ENCODE data around the gene SS18L1. TPM values are rescaled to one million over a fixed set of nuclear protein-coding genes. Genes with fewer than 3 reads are reported as not detected.

The SS18L1 gene
- total and polyA plus RNA-seq, 2 donors (not counting 1 experiment from before 2014, with no cell fraction given), result 4.7 to 7.4 TPM

- TF ChIP-seq, protein P1, sequence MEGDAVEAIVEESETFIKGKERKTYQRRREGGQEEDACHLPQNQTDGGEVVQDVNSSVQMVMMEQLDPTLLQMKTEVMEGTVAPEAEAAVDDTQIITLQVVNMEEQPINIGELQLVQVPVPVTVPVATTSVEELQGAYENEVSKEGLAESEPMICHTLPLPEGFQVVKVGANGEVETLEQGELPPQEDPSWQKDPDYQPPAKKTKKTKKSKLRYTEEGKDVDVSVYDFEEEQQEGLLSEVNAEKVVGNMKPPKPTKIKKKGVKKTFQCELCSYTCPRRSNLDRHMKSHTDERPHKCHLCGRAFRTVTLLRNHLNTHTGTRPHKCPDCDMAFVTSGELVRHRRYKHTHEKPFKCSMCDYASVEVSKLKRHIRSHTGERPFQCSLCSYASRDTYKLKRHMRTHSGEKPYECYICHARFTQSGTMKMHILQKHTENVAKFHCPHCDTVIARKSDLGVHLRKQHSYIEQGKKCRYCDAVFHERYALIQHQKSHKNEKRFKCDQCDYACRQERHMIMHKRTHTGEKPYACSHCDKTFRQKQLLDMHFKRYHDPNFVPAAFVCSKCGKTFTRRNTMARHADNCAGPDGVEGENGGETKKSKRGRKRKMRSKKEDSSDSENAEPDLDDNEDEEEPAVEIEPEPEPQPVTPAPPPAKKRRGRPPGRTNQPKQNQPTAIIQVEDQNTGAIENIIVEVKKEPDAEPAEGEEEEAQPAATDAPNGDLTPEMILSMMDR (conservative IDR thresholded peaks at IDR 0.05 in 1 of 2, IDR thresholded peaks at IDR 0.05 in 1 of 2; ENCODE audit: low read depth in 1 of 2, low read length in 2 of 2), result peak in 1 of 2 donors; percentile 4
- TF ChIP-seq EZH2 (IDR thresholded peaks at IDR 0.05; ENCODE audit: low read length, missing control alignments), result no peak
- Histone ChIP-seq H3K4me2 (ENCODE audit: extremely low read depth, insufficient read depth, low read length) (no peak overlapping the region), H2AFZ (ENCODE audit: low read length) (no peak overlapping the region), H3K27ac (ENCODE audit: insufficient read depth, low read length) (no peak overlapping the region), H3K4me1 (ENCODE audit: control insufficient read depth, extremely low read depth, insufficient read depth, low read length) (peaks cover 4% of the 10 kb centered on the region), H3K27me3 (ENCODE audit: control insufficient read depth, insufficient read depth, low read length) (no peaks in the 10 kb centered on the region), H3K4me3 (replicated peaks in 1 of 4; ENCODE audit: control extremely low read depth in 1 of 4, insufficient read depth in 1 of 4, low read depth in 3 of 4, low read length in 4 of 4) (no peak overlapping the region), H3K9me3 (ENCODE audit: control insufficient read depth, insufficient read depth, low read depth, low read length) (no peaks in the 10 kb centered on the region), H3K79me2 (ENCODE audit: control insufficient read depth, insufficient read depth, low read length) (peaks cover 3% of the 10 kb centered on the region), H4K20me1 (ENCODE audit: control insufficient read depth, extremely low read depth, insufficient read depth, low read length) (peaks cover 2% of the 10 kb centered on the region), H3K9ac (ENCODE audit: insufficient read depth, low read length) (no peak overlapping the region), H3K36me3 (ENCODE audit: control insufficient read depth, insufficient read depth, low read length) (peaks cover 32% of the 10 kb centered on the region)
- DNase-seq (ENCODE audit: low read depth in 2 of 2), result no peak
These were observed 9.7 kb upstream of the SS18L1 start for GRCh38 chr20:62133864-62134263.

GRCh38 chr20:62134735-62135231 is 8.8 kb upstream of the SS18L1 start:
- Histone ChIP-seq H3K4me3 (replicated peaks in 1 of 4; ENCODE audit: control extremely low read depth in 1 of 4, insufficient read depth in 1 of 4, low read depth in 3 of 4, low read length in 4 of 4) (no peak overlapping the region), H3K4me1 (ENCODE audit: control insufficient read depth, extremely low read depth, insufficient read depth, low read length) (peaks cover 4% of the 10 kb centered on the region), H3K79me2 (ENCODE audit: control insufficient read depth, insufficient read depth, low read length) (peaks cover 13% of the 10 kb centered on the region), H3K27ac (ENCODE audit: insufficient read depth, low read length) (no peak overlapping the region), H3K27me3 (ENCODE audit: control insufficient read depth, insufficient read depth, low read length) (no peaks in the 10 kb centered on the region), H4K20me1 (ENCODE audit: control insufficient read depth, extremely low read depth, insufficient read depth, low read length) (peaks cover 2% of the 10 kb centered on the region), H2AFZ (ENCODE audit: low read length) (no peak overlapping the region), H3K9ac (ENCODE audit: insufficient read depth, low read length) (peak overlapping the region; percentile 21), H3K4me2 (ENCODE audit: extremely low read depth, insufficient read depth, low read length) (no peak overlapping the region), H3K9me3 (ENCODE audit: control insufficient read depth, insufficient read depth, low read depth, low read length) (no peaks in the 10 kb centered on the region), H3K36me3 (ENCODE audit: control insufficient read depth, insufficient read depth, low read length) (peaks cover 39% of the 10 kb centered on the region)
- DNase-seq (ENCODE audit: low read depth in 2 of 2), result peak in 1 of 2 donors; percentile 83
- TF ChIP-seq, protein P1 (conservative IDR thresholded peaks at IDR 0.05 in 1 of 2, IDR thresholded peaks at IDR 0.05 in 1 of 2; ENCODE audit: low read depth in 1 of 2, low read length in 2 of 2), result no peak

GRCh38 chr20:62135573-62136266 is 7.8 kb upstream of the SS18L1 start:
- no peak overlapping the region for H3K27ac ChIP-seq (ENCODE audit: insufficient read depth, low read length)
- H3K9ac ChIP-seq (ENCODE audit: insufficient read depth, low read length), result no peak overlapping the region
- peaks cover 2% of the 10 kb centered on the region for H4K20me1 ChIP-seq (ENCODE audit: control insufficient read depth, extremely low read depth, insufficient read depth, low read length)
- H2AFZ ChIP-seq (ENCODE audit: low read length), result no peak overlapping the region
- peaks cover 41% of the 10 kb centered on the region for H3K36me3 ChIP-seq (ENCODE audit: control insufficient read depth, insufficient read depth, low read length)
- no peak for DNase-seq (ENCODE audit: low read depth in 2 of 2)
- H3K79me2 ChIP-seq (ENCODE audit: control insufficient read depth, insufficient read depth, low read length), result peaks cover 22% of the 10 kb centered on the region
- TF ChIP-seq, protein P1 (conservative IDR thresholded peaks at IDR 0.05 in 1 of 2, IDR thresholded peaks at IDR 0.05 in 1 of 2; ENCODE audit: low read depth in 1 of 2, low read length in 2 of 2), result no peak
- TF ChIP-seq EZH2 (IDR thresholded peaks at IDR 0.05; ENCODE audit: low read length, missing control alignments), result no peak
- H3K4me1 ChIP-seq (ENCODE audit: control insufficient read depth, extremely low read depth, insufficient read depth, low read length), result peaks cover 4% of the 10 kb centered on the region
- no peak overlapping the region for H3K4me2 ChIP-seq (ENCODE audit: extremely low read depth, insufficient read depth, low read length)
- H3K9me3 ChIP-seq (ENCODE audit: control insufficient read depth, insufficient read depth, low read depth, low read length), result no peaks in the 10 kb centered on the region
- H3K27me3 ChIP-seq (ENCODE audit: control insufficient read depth, insufficient read depth, low read length), result no peaks in the 10 kb centered on the region
- H3K4me3 ChIP-seq (replicated peaks in 1 of 4; ENCODE audit: control extremely low read depth in 1 of 4, insufficient read depth in 1 of 4, low read depth in 3 of 4, low read length in 4 of 4), result no peak overlapping the region

Data from fibroblast of lung (primary cell).